ENCODE measurements around the gene SCO2. TPM values are rescaled to one million over a fixed set of nuclear protein-coding genes. Genes with fewer than 3 reads are reported as not detected.
A peak's percentile ranks its signal among the peaks of the same experiment; 100 is the strongest.
"Not testable (repeated sequence)": the region's sequence is repeated elsewhere in the genome, so short reads cannot be mapped to it uniquely, and the experiment has no call there.

Gene SCO2
- total RNA-seq, 1 donor from 2014 or later: 0.59 TPM

- not testable (repeated sequence) for DNase-seq
Observed at GRCh38 chr22:50520184-50520583, 5.2 kb downstream of the SCO2 start.

GRCh38 chr22:50519151-50519550 lies 6.2 kb downstream of the SCO2 start:
- no peak for DNase-seq

GRCh38 chr22:50518606-50519005 lies 6.8 kb downstream of the SCO2 start:
- no peak for DNase-seq

GRCh38 chr22:50517495-50518260 lies 7.7 kb downstream of the SCO2 start:
- no peak for DNase-seq

- DNase-seq: no peak
Observed at GRCh38 chr22:50516891-50517290, 8.5 kb downstream of the SCO2 start.

- DNase-seq: no peak
Observed at GRCh38 chr22:50516068-50516467, 9.3 kb downstream of the SCO2 start.

GRCh38 chr22:50513175-50513574 lies 12.2 kb downstream of the SCO2 start:
- DNase-seq: no peak

- DNase-seq: no peak
Observed at GRCh38 chr22:50508897-50509296, 16.5 kb downstream of the SCO2 start.

GRCh38 chr22:50507991-50508884 lies 17.2 kb downstream of the SCO2 start, which contains the start of gene NCAPH2:
NCAPH2 (plus strand) TSS chr22:50508224; CDS start chr22:50508338, 114 bp downstream.
- peak; percentile 97 for DNase-seq

- DNase-seq: no peak
Observed at GRCh38 chr22:50507421-50507990, 17.9 kb downstream of the SCO2 start, which contains the start of gene LMF2. LMF2 (minus strand) TSS chr22:50507702; CDS start chr22:50507675, 27 bp downstream.

GRCh38 chr22:50506611-50507420 lies 18.6 kb downstream of the SCO2 start:
- DNase-seq: peak; percentile 43

- DNase-seq: no peak
Observed at GRCh38 chr22:50505776-50506610, 19.4 kb downstream of the SCO2 start.

- DNase-seq: no peak
Observed at GRCh38 chr22:50505276-50505775, 20.1 kb downstream of the SCO2 start.

- no peak for DNase-seq
Observed at GRCh38 chr22:50504369-50505211, 20.8 kb downstream of the SCO2 start.

- DNase-seq: no peak
Observed at GRCh38 chr22:50503475-50504145, 21.8 kb downstream of the SCO2 start.

- no peak for DNase-seq
Observed at GRCh38 chr22:50502628-50503474, 22.5 kb downstream of the SCO2 start.

- DNase-seq: no peak
Observed at GRCh38 chr22:50502096-50502495, 23.3 kb downstream of the SCO2 start.

GRCh38 chr22:50500452-50500851 lies 24.9 kb downstream of the SCO2 start:
- DNase-seq: no peak
